K562 (cell line): ENCODE results near the gene STK11. TPM values are rescaled to one million over a fixed set of nuclear protein-coding genes. Genes with fewer than 3 reads are reported as not detected.

Experiments
- ATAC-seq: fragments of 200-7000 bp; cut with Tn5 transposase; 3 replicates; pipeline ENCODE4 v1.9.1; 2020; ENCODE audit warnings: moderate library complexity
- BruUV-seq: library from RNA; stranded (reverse); fragments of 400-500 nt; replicated peaks from 2 replicates; lab custom pipeline; 2021; lab: Mats Ljungman, UMichigan
- CTCF ChIA-PET: fragments of 300-600 bp; formaldehyde crosslinking; extraction: SDS; loops from one replicate; lab custom pipeline; 2021; ENCODE audit warnings: low intra/inter-chr PET ratio; lab: Yijun Ruan, JAX
- POLR2A ChIA-PET: fragments of 300-600, 350-650 bp; sonication (Branson Sonifier 250); formaldehyde crosslinking; extraction: SDS; loops from one replicate; lab custom pipeline; 2021; ENCODE audit warnings: antibody characterized with exemption, inconsistent platforms; lab: Yijun Ruan, JAX
- DNase-seq, 4 experiments: peaks; one replicate each; pipeline versions ENCODE4 v3.0.0 to v3.0.0-alpha.2; 2011 to 2018; ENCODE audit warnings: low spot score in 3 of 4, mixed read lengths in 3 of 4; ENCODE audit errors: extremely low read depth in 1 of 4
- FAIRE-seq: peaks from 2 replicates; lab custom pipeline; 2011; peaks lifted over from hg19 to GRCh38; lab: Jason Lieb, UNC
- H2AFZ ChIP-seq: 2 replicates; pipeline ENCODE4 v1.6.0; 2011; ENCODE audit warnings: low read depth, low read length, control low read depth, inconsistent platforms
- H3K27ac ChIP-seq: fragments of 200-600 bp; 3 replicates; pipeline ENCODE4 v1.8.0; 2011; ENCODE audit warnings: low read depth, mild to moderate bottlenecking, control low read depth, inconsistent platforms, low read length, moderate library complexity, mixed read lengths; ENCODE audit errors: extremely low read depth
- H3K27me3 ChIP-seq, 2 experiments: fragments of 300-600 bp in 1 of 2; 2 replicates in 1 of 2; 3 replicates in 1 of 2; pipeline versions ENCODE4 v1.6.0 to v1.8.0; 2011; ENCODE audit warnings: inconsistent platforms in 2 of 2, low read length in 2 of 2, mild to moderate bottlenecking in 1 of 2, mixed read lengths in 1 of 2, moderate library complexity in 1 of 2; ENCODE audit not compliant: control insufficient read depth in 2 of 2, insufficient read depth in 2 of 2
- H3K36me3 ChIP-seq: fragments of 300-600 bp; 3 replicates; pipeline ENCODE4 v1.8.0; 2011; ENCODE audit warnings: mild to moderate bottlenecking, low read length, inconsistent platforms; ENCODE audit not compliant: control insufficient read depth, insufficient read depth
- H3K4me1 ChIP-seq, 2 experiments: fragments of 200-600 bp in 1 of 2; replicated peaks in 1 of 2; 2 replicates in 1 of 2; 3 replicates in 1 of 2; pipeline versions ENCODE4 v1.5.1 to v1.8.0; 2011; ENCODE audit warnings: inconsistent platforms in 2 of 2, low read length in 2 of 2, mild to moderate bottlenecking in 1 of 2, mixed read lengths in 1 of 2, moderate library complexity in 1 of 2; ENCODE audit not compliant: control insufficient read depth in 2 of 2, insufficient read depth in 2 of 2
- H3K4me2 ChIP-seq: 2 replicates; pipeline ENCODE4 v1.6.1; 2011; ENCODE audit warnings: low read length, control low read depth, inconsistent platforms, mixed read lengths; ENCODE audit not compliant: insufficient read depth
- H3K4me3 ChIP-seq: fragments of 200-600 bp; sonication (generic), shearing (Covaris generic); 2 replicates; pipeline ENCODE4 v1.5.1; 2016; ENCODE audit warnings: control low read depth, inconsistent platforms
- H3K79me2 ChIP-seq: fragments of 200-600 bp; 3 replicates; pipeline ENCODE4 v1.8.0; 2011; ENCODE audit warnings: low read length, inconsistent platforms; ENCODE audit not compliant: control insufficient read depth, insufficient read depth
- H3K9ac ChIP-seq, 2 experiments: 2 replicates each; pipeline versions ENCODE4 v1.6.0 to v1.6.1; 2011; ENCODE audit warnings: low read depth in 2 of 2, low read length in 2 of 2, control low read depth in 1 of 2, inconsistent platforms in 1 of 2, mild to moderate bottlenecking in 1 of 2, mixed read lengths in 1 of 2; ENCODE audit not compliant: insufficient read depth in 1 of 2
- H3K9me1 ChIP-seq: one replicate; pipeline ENCODE4 v1.6.0; 2011; ENCODE audit warnings: inconsistent platforms, mild to moderate bottlenecking, low read length, moderate library complexity; ENCODE audit not compliant: control insufficient read depth, insufficient read depth
- H3K9me3 ChIP-seq: replicated peaks from 2 replicates; pipeline ENCODE4 v1.5.1; 2011; ENCODE audit warnings: low read depth, low read length, inconsistent platforms; ENCODE audit not compliant: control insufficient read depth, insufficient read depth
- H4K20me1 ChIP-seq: replicated peaks from 2 replicates; pipeline ENCODE4 v1.6.1; 2011; ENCODE audit warnings: low read length, inconsistent platforms, mixed read lengths; ENCODE audit not compliant: control insufficient read depth, insufficient read depth
- CBX1 ChIP-seq: sonication (generic); IDR thresholded peaks from 2 replicates; pipeline ENCODE4 v1.6.1; 2016; ENCODE audit warnings: antibody characterized with exemption, low read depth, mild to moderate bottlenecking
- ETV5 ChIP-seq: sonication (generic); formaldehyde crosslinking; IDR thresholded peaks from 2 replicates; pipeline ENCODE4 v1.4.0; 2020; ENCODE audit warnings: low read depth, mild to moderate bottlenecking, missing genetic modification reagents
- LCOR ChIP-seq: sonication (generic); formaldehyde crosslinking; IDR thresholded peaks from 2 replicates; pipeline ENCODE4 v1.8.0; 2022; ENCODE audit warnings: mild to moderate bottlenecking, missing genetic modification reagents
- PCBP1 ChIP-seq: fragments of 200-400 bp; formaldehyde crosslinking; IDR thresholded peaks from 2 replicates; pipeline ENCODE4 v1.6.1; 2018; ENCODE audit warnings: mild to moderate bottlenecking, low read depth, low read length; ENCODE audit not compliant: poor library complexity, severe bottlenecking
- PHTF2 ChIP-seq: fragments of 250-450 bp; sonication (Bioruptor Pico); IDR thresholded peaks from 2 replicates; pipeline ENCODE4 v1.5.0; 2021; ENCODE audit warnings: mild to moderate bottlenecking
- POLR2G ChIP-seq: fragments of 200-400 bp; formaldehyde crosslinking; IDR thresholded peaks from 2 replicates; pipeline ENCODE4 v1.6.1; 2017; ENCODE audit warnings: low read depth, mild to moderate bottlenecking, antibody characterized with exemption, low read length, moderate library complexity
- RBFOX2 ChIP-seq: fragments of 200-400 bp; formaldehyde crosslinking; IDR thresholded peaks from 2 replicates; pipeline ENCODE4 v1.6.1; 2017; ENCODE audit warnings: low read depth, mild to moderate bottlenecking, low read length, moderate library complexity
- ZBTB1 ChIP-seq: sonication (generic); formaldehyde crosslinking; IDR thresholded peaks from 2 replicates; pipeline ENCODE4 v1.8.1; 2023; ENCODE audit warnings: missing genetic modification reagents, low read depth, mild to moderate bottlenecking, borderline replicate concordance
- WGBS: fragments of 100-300 bp; shearing (Covaris generic); methylation state at CpG from one replicate; pipeline ENCODE4 v1.1.6; 2016; ENCODE audit warnings: low coverage, mixed read lengths; ENCODE audit not compliant: insufficient coverage; ENCODE audit errors: missing lambda C conversion rate; 5-methylcytosine and 5-hydroxymethylcytosine counted together
- in situ Hi-C: fragments of 300-500 bp; cut with MboI; formaldehyde crosslinking; loops from 4 replicates; pipeline ENCODE4 v1.15.0; 2018; ENCODE audit warnings: inconsistent platforms, mixed read lengths
- intact Hi-C: fragments of 100-400 bp; cut with micrococcal nuclease; formaldehyde crosslinking; loops from 2 replicates; pipeline ENCODE4 v1.14.2; 2022
- polyA plus RNA-seq, 8 experiments: library from polyadenylated mRNA; depleted of rRNA in 4 of 8; stranded (reverse) in 5 of 8; unstranded in 3 of 8; fragments of >200 nt; fragmentation: Nextera tagmentation in 2 of 8; fragmentation: Illumina TruSeq in 1 of 8; extraction: Ambion mirVana in 2 of 8; extraction: Trizol in 1 of 8; gene quantifications; 2 replicates each; pipeline versions ENCODE4 v1.2.1 to v1.2.3, GENCODE V29; 2011 to 2014; ENCODE audit warnings: inconsistent platforms in 1 of 8, missing spikeins in 1 of 8
- total RNA-seq, 7 experiments: library from RNA; depleted of rRNA in 6 of 7; stranded (reverse); fragments of >200 nt in 6 of 7; fragmentation: Illumina TruSeq in 2 of 7; extraction: Trizol in 2 of 7; gene quantifications; 2 replicates each; pipeline versions ENCODE4 v1.2.1 to v1.2.3, GENCODE V29; 2011 to 2021; ENCODE audit warnings: low replicate concordance in 1 of 7

Gene STK11
- total and polyA plus RNA-seq, 9 of the 15 experiments (the other 6 are each of a cell fraction or from before 2014, with no cell fraction given) = 0.15 to 96.5 (median 31.7) TPM

GRCh38 chr19:1163283-1163933 is 42.2 kb upstream of the STK11 start:
- in situ Hi-C loops = no loop called here
- ChIA-PET POLR2A (no interaction called here), CTCF (no interaction called here)
- intact Hi-C loops = no loop called here
- no peak overlapping the region for H3K4me2 ChIP-seq
- ATAC-seq = no peak
- peaks cover 0 to 80% of the 10 kb centered on the region in 2 experiments; a peak in 3 of 5 replicates for H3K4me1 ChIP-seq
- H3K9ac ChIP-seq = peak overlapping the region in 1 of 2 experiments; percentile 72; a peak in 1 of 4 replicates
- peaks cover 9% of the 10 kb centered on the region for H4K20me1 ChIP-seq
- TF ChIP-seq PHTF2 (CRISPR knock-in tag) = no peak
- no peak for TF ChIP-seq CBX1
- no peak for TF ChIP-seq ZBTB1 (CRISPR knock-in tag)
- no peak for TF ChIP-seq LCOR
- peak; percentile 45 for TF ChIP-seq PCBP1
- TF ChIP-seq ETV5 = peak; percentile 37; the same call in 1 of the 2 replicates
- TF ChIP-seq POLR2G = peak; percentile 44
- peak; percentile 46; the same call in 1 of the 2 replicates for TF ChIP-seq RBFOX2
- TF ChIP-seq, all 486 proteins: peak for 4
- DNase-seq (no peak), FAIRE-seq (no peak)
- H2AFZ ChIP-seq = no peak overlapping the region
- peaks cover 23% of the 10 kb centered on the region; the same call in 2 of the 3 replicates for H3K36me3 ChIP-seq
- no peaks in the 10 kb centered on the region for H3K9me3 ChIP-seq
- no TSS peak for BruUV-seq
- H3K27ac ChIP-seq = no peak overlapping the region
- peaks cover 70% of the 10 kb centered on the region for H3K79me2 ChIP-seq
- H3K27me3 ChIP-seq = no peaks in the 10 kb centered on the region
- 91% methylated on average over 30 of the region's 41 CpGs for WGBS
- H3K4me3 ChIP-seq = no peak overlapping the region
- peaks cover 6% of the 10 kb centered on the region for H3K9me1 ChIP-seq
